ENCODE data around the gene ARHGEF4. TPM values are rescaled to one million over a fixed set of nuclear protein-coding genes. Genes with fewer than 3 reads are reported as not detected.

Gene ARHGEF4
- total RNA-seq, 1 experiment from 2014 or later, result 0.06 TPM

- Histone ChIP-seq H3K4me1 (no peaks in the 10 kb centered on the region), H3K9me3 (replicated peaks) (no peaks in the 10 kb centered on the region), H3K27me3 (no peaks in the 10 kb centered on the region), H3K4me3 (no peak overlapping the region), H3K36me3 (no peaks in the 10 kb centered on the region), H3K27ac (no peak overlapping the region)
- DNase-seq, result no peak
Measured at GRCh38 chr2:130807659-130808385, 28.9 kb upstream of the ARHGEF4 start.

- Histone ChIP-seq H3K27ac (no peak overlapping the region), H3K27me3 (no peaks in the 10 kb centered on the region), H3K4me3 (no peak overlapping the region), H3K4me1 (no peaks in the 10 kb centered on the region), H3K9me3 (replicated peaks) (no peaks in the 10 kb centered on the region), H3K36me3 (no peaks in the 10 kb centered on the region)
- no peak for DNase-seq
Measured at GRCh38 chr2:130808482-130809268, 28.0 kb upstream of the ARHGEF4 start.

- no peaks in the 10 kb centered on the region for H3K9me3 ChIP-seq (replicated peaks)
- no peaks in the 10 kb centered on the region for H3K4me1 ChIP-seq
- no peak overlapping the region for H3K27ac ChIP-seq
- no peak overlapping the region for H3K4me3 ChIP-seq
- no peak for DNase-seq
- no peaks in the 10 kb centered on the region for H3K36me3 ChIP-seq
- H3K27me3 ChIP-seq, result no peaks in the 10 kb centered on the region
Measured at GRCh38 chr2:130810490-130810889, 26.2 kb upstream of the ARHGEF4 start.

- Histone ChIP-seq H3K9me3 (replicated peaks) (no peaks in the 10 kb centered on the region), H3K36me3 (no peaks in the 10 kb centered on the region), H3K4me3 (no peak overlapping the region), H3K27ac (no peak overlapping the region), H3K27me3 (0 out of 2 replicates have a peak, but pooled peaks cover 7% of the 10 kb centered on the region), H3K4me1 (no peaks in the 10 kb centered on the region)
- no peak for DNase-seq
Measured at GRCh38 chr2:130813722-130814121, 23.0 kb upstream of the ARHGEF4 start.

GRCh38 chr2:130814931-130815680 lies 21.6 kb upstream of the ARHGEF4 start:
- H3K27ac ChIP-seq, result no peak overlapping the region
- H3K4me3 ChIP-seq, result no peak overlapping the region
- peaks cover 11% of the 10 kb centered on the region; the same call in 1 of the 2 replicates for H3K27me3 ChIP-seq
- no peaks in the 10 kb centered on the region for H3K4me1 ChIP-seq
- H3K9me3 ChIP-seq (replicated peaks), result no peaks in the 10 kb centered on the region
- no peaks in the 10 kb centered on the region for H3K36me3 ChIP-seq
- no peak for DNase-seq

GRCh38 chr2:130818809-130819208 lies 17.9 kb upstream of the ARHGEF4 start:
- Histone ChIP-seq H3K4me1 (no peaks in the 10 kb centered on the region), H3K27me3 (peaks cover 13% of the 10 kb centered on the region; the same call in 1 of the 2 replicates), H3K4me3 (no peak overlapping the region), H3K27ac (no peak overlapping the region), H3K36me3 (no peaks in the 10 kb centered on the region), H3K9me3 (replicated peaks) (no peaks in the 10 kb centered on the region)
- DNase-seq, result no peak

- no peak overlapping the region for H3K4me3 ChIP-seq
- H3K4me1 ChIP-seq, result no peaks in the 10 kb centered on the region
- H3K27me3 ChIP-seq, result peaks cover 13% of the 10 kb centered on the region; the same call in 1 of the 2 replicates
- no peak for DNase-seq
- no peaks in the 10 kb centered on the region for H3K9me3 ChIP-seq (replicated peaks)
- no peak overlapping the region for H3K27ac ChIP-seq
- H3K36me3 ChIP-seq, result no peaks in the 10 kb centered on the region
Measured at GRCh38 chr2:130819226-130819607, 17.5 kb upstream of the ARHGEF4 start.

GRCh38 chr2:130819608-130820278 lies 17.0 kb upstream of the ARHGEF4 start:
- no peak for DNase-seq

GRCh38 chr2:130820279-130820861 lies 16.3 kb upstream of the ARHGEF4 start:
- Histone ChIP-seq H3K9me3 (replicated peaks) (no peaks in the 10 kb centered on the region), H3K27ac (no peak overlapping the region), H3K27me3 (peaks cover 13% of the 10 kb centered on the region; the same call in 1 of the 2 replicates), H3K4me3 (no peak overlapping the region), H3K36me3 (no peaks in the 10 kb centered on the region), H3K4me1 (no peaks in the 10 kb centered on the region)
- no peak for DNase-seq

More at GRCh38 chr2:130819608-130820278, 17.0 kb upstream of the ARHGEF4 start:
- H3K27me3 ChIP-seq, result peaks cover 13% of the 10 kb centered on the region; the same call in 1 of the 2 replicates
- H3K4me3 ChIP-seq, result no peak overlapping the region
- H3K27ac ChIP-seq, result no peak overlapping the region
- no peaks in the 10 kb centered on the region for H3K4me1 ChIP-seq
- no peaks in the 10 kb centered on the region for H3K9me3 ChIP-seq (replicated peaks)
- H3K36me3 ChIP-seq, result no peaks in the 10 kb centered on the region

- DNase-seq, result no peak
- no peaks in the 10 kb centered on the region for H3K36me3 ChIP-seq
- no peaks in the 10 kb centered on the region for H3K4me1 ChIP-seq
- no peak overlapping the region for H3K27ac ChIP-seq
- peaks cover 13% of the 10 kb centered on the region; the same call in 1 of the 2 replicates for H3K27me3 ChIP-seq
- no peaks in the 10 kb centered on the region for H3K9me3 ChIP-seq (replicated peaks)
- H3K4me3 ChIP-seq, result no peak overlapping the region
Measured at GRCh38 chr2:130821867-130822266, 14.8 kb upstream of the ARHGEF4 start.

- no peak overlapping the region for H3K4me3 ChIP-seq
- peaks cover 13% of the 10 kb centered on the region; the same call in 1 of the 2 replicates for H3K27me3 ChIP-seq
- H3K9me3 ChIP-seq (replicated peaks), result no peaks in the 10 kb centered on the region
- H3K27ac ChIP-seq, result no peak overlapping the region
- H3K36me3 ChIP-seq, result no peaks in the 10 kb centered on the region
- no peak for DNase-seq
- H3K4me1 ChIP-seq, result no peaks in the 10 kb centered on the region
Measured at GRCh38 chr2:130822766-130823165, 13.9 kb upstream of the ARHGEF4 start.

GRCh38 chr2:130823171-130823885 lies 13.4 kb upstream of the ARHGEF4 start:
- H3K27me3 ChIP-seq, result peaks cover 13% of the 10 kb centered on the region; the same call in 1 of the 2 replicates
- H3K36me3 ChIP-seq, result no peaks in the 10 kb centered on the region
- DNase-seq, result peak in 1 of 2 experiments; percentile 20
- H3K27ac ChIP-seq, result no peak overlapping the region
- no peaks in the 10 kb centered on the region for H3K4me1 ChIP-seq
- H3K4me3 ChIP-seq, result no peak overlapping the region
- no peaks in the 10 kb centered on the region for H3K9me3 ChIP-seq (replicated peaks)

GRCh38 chr2:130823886-130824491 lies 12.7 kb upstream of the ARHGEF4 start:
- no peaks in the 10 kb centered on the region for H3K4me1 ChIP-seq
- H3K4me3 ChIP-seq, result no peak overlapping the region
- no peak for DNase-seq
- H3K27ac ChIP-seq, result no peak overlapping the region
- H3K27me3 ChIP-seq, result peaks cover 13% of the 10 kb centered on the region; the same call in 1 of the 2 replicates
- H3K9me3 ChIP-seq (replicated peaks), result no peaks in the 10 kb centered on the region
- no peaks in the 10 kb centered on the region for H3K36me3 ChIP-seq

Measured in SJCRH30 (cell line).